ENCODE measurements around the gene FERMT2. TPM values are rescaled to one million over a fixed set of nuclear protein-coding genes. Genes with fewer than 3 reads are reported as not detected.

The FERMT2 gene
- total and polyA plus RNA-seq, 3 donors from 2014 or later, result 36.8 to 45.7 (median 37.6) TPM

GRCh38 chr14:52951681-52952554, 1.1 kb upstream of the FERMT2 start:
- H3K4me1 ChIP-seq, result peaks cover 14% of the 10 kb centered on the region
- H3K27ac ChIP-seq, result peak overlapping the region; percentile 93 to 99
- no peaks in the 10 kb centered on the region for H3K27me3 ChIP-seq
- intact Hi-C loops (cut with DNase I; ENCODE audit: low total_unique reads), result no loop called here
- peak; percentile 69 for DNase-seq
- H3K4me3 ChIP-seq, result peak overlapping the region; percentile 90 to 95
- TF ChIP-seq POLR2A (IDR thresholded peaks at IDR 0.05), result no peak
- TF ChIP-seq, protein P1, sequence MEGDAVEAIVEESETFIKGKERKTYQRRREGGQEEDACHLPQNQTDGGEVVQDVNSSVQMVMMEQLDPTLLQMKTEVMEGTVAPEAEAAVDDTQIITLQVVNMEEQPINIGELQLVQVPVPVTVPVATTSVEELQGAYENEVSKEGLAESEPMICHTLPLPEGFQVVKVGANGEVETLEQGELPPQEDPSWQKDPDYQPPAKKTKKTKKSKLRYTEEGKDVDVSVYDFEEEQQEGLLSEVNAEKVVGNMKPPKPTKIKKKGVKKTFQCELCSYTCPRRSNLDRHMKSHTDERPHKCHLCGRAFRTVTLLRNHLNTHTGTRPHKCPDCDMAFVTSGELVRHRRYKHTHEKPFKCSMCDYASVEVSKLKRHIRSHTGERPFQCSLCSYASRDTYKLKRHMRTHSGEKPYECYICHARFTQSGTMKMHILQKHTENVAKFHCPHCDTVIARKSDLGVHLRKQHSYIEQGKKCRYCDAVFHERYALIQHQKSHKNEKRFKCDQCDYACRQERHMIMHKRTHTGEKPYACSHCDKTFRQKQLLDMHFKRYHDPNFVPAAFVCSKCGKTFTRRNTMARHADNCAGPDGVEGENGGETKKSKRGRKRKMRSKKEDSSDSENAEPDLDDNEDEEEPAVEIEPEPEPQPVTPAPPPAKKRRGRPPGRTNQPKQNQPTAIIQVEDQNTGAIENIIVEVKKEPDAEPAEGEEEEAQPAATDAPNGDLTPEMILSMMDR (IDR thresholded peaks at IDR 0.05), result peak in 1 of 3 experiments; percentile 19
- no peaks in the 10 kb centered on the region for H3K36me3 ChIP-seq (ENCODE audit: low read depth, missing control alignments)
- H3K9me3 ChIP-seq, result no peaks in the 10 kb centered on the region
- WGBS, 2 donors, result 2% methylated on average over 15 of the region's 15 CpGs

- WGBS, 2 donors, result 0 to 2% methylated on average over 7 to 42 of the region's 56 CpGs
- Histone ChIP-seq H3K9me3 (no peaks in the 10 kb centered on the region), H3K27ac (peak overlapping the region; percentile 93 to 99), H3K27me3 (no peaks in the 10 kb centered on the region), H3K36me3 (ENCODE audit: low read depth, missing control alignments) (no peaks in the 10 kb centered on the region), H3K4me3 (peak overlapping the region; percentile 90 to 95), H3K4me1 (peaks cover 14% of the 10 kb centered on the region)
- TF ChIP-seq, protein P1 (IDR thresholded peaks at IDR 0.05), result peak in 1 of 3 experiments; percentile 10
- TF ChIP-seq POLR2A (IDR thresholded peaks at IDR 0.05), result no peak
- DNase-seq, result peak; percentile 77
- intact Hi-C loops (cut with DNase I; ENCODE audit: low total_unique reads), result no loop called here
Measured at GRCh38 chr14:52950410-52950897, 396 bp downstream of the FERMT2 start.

DNA sequence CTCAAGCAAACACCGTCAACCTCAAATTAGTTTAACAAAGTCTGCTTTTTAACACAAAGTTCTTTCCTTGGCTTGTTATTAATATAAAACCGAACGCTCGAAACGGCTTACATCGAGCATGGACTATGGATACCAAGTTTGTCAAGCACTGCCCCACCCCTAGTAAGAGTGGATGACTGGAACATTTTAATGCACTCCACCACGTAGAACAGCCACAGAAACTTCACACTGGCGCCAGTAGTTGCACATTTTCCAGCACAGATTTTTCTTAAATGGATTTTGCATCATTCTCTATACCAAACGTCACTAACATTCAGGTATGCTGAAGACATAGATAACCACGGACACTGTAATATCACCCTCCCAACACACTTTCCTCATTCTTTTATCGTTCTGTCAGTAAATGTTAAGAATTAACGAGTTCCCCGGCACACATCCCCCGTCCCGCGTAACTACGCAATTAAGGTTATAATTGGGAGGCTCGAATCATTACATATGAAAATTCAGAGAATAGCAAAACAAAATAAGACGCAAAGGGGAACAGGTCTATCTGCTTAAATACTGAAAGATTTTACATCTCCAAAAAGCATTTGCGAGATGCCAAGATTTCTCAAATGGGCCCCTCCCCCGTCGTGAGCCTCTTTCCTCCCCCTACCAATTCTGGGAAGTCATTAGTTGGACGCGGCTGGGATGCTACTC, 990 bp downstream of the FERMT2 start:
- WGBS, 2 donors, result 1% methylated on average over 24 of the region's 24 CpGs
- intact Hi-C loops (cut with DNase I; ENCODE audit: low total_unique reads), result no loop called here
- peak overlapping the region; percentile 90 to 95 for H3K4me3 ChIP-seq
- H3K36me3 ChIP-seq (ENCODE audit: low read depth, missing control alignments), result no peaks in the 10 kb centered on the region
- peaks cover 14% of the 10 kb centered on the region for H3K4me1 ChIP-seq
- peak overlapping the region; percentile 93 to 99 for H3K27ac ChIP-seq
- H3K9me3 ChIP-seq, result no peaks in the 10 kb centered on the region
- DNase-seq, result peak; percentile 43
- TF ChIP-seq, protein P1 (IDR thresholded peaks at IDR 0.05), result no peak
- no peak for TF ChIP-seq POLR2A (IDR thresholded peaks at IDR 0.05)
- H3K27me3 ChIP-seq, result no peaks in the 10 kb centered on the region

DNA sequence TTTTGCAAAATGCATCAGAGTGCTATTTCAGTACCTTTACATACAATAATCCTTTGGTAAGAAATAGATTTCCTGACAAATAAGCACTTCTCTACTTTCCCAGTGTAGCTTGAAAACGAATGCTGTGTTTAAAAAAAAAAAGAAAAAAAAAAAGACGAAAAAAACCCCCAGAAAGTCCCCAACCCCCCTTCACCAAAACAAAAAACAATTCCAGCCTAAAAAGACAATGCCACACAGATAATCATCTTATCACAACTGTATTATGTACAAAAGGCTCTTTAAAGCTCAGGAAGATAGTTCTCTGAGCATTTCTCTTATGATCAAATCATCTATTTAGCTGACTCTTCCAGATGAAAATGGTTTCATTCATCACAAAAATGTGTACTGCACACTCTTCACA, 1.6 kb downstream of the FERMT2 start:
- Histone ChIP-seq H3K27me3 (no peaks in the 10 kb centered on the region), H3K27ac (no peak overlapping the region), H3K4me1 (peaks cover 14% of the 10 kb centered on the region), H3K9me3 (no peaks in the 10 kb centered on the region), H3K36me3 (ENCODE audit: low read depth, missing control alignments) (no peaks in the 10 kb centered on the region), H3K4me3 (peak overlapping the region; percentile 90 to 95)
- TF ChIP-seq, protein P1 (IDR thresholded peaks at IDR 0.05), result no peak
- TF ChIP-seq POLR2A (IDR thresholded peaks at IDR 0.05), result no peak
- intact Hi-C loops (cut with DNase I; ENCODE audit: low total_unique reads), result no loop called here
- WGBS, 2 donors, result 0 to 6% methylated on average over 2 of the region's 2 CpGs
- no peak for DNase-seq

Data from testis (tissue), 3 donors.